Measurements from ENCODE around the gene MAN2C1. TPM values are rescaled to one million over a fixed set of nuclear protein-coding genes. Genes with fewer than 3 reads are reported as not detected.
"Not testable (repeated sequence)": the region's sequence is repeated elsewhere in the genome, so short reads cannot be mapped to it uniquely, and the experiment has no call there.

Gene MAN2C1
- 135 TPM for total RNA-seq

- Histone ChIP-seq H3K4me3 (ENCODE audit: low read length) (peak within 1 kb of the TSS; percentile 83), H3K27me3 (ENCODE audit: insufficient read depth, low read length) (no peaks in the 10 kb centered on the region), H3K9me3 (ENCODE audit: low read depth, low read length) (no peaks in the 10 kb centered on the region), H3K4me1 (ENCODE audit: insufficient read depth, low read length) (peaks cover 21% of the 10 kb centered on the region)
These were observed at the start of gene MAN2C1 for GRCh38 chr15:75367913-75368688. MAN2C1 (minus strand) TSS chr15:75368607; CDS start chr15:75368583, 24 bp downstream.

DNA sequence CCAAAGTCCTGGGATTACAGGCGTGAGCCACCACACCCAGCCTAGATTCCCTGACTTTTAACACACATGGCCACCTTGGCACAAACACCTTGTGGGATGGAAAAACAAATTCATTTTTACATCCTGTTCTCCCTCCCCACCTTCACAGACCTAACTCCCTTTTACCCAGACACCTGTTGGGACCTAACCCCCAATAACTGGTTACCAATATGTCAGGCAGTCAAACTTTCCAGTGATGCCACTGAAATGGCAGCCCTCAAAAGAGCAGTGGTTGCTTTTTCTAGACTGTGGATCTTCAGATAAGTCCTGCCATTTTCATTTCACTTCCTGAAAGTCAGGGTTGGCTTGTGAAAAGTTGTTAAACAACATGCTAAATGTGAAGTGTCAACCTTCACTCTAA is 48.2 kb upstream of the MAN2C1 start:
- Histone ChIP-seq H3K4me1 (ENCODE audit: insufficient read depth, low read length) (no peaks in the 10 kb centered on the region), H3K9me3 (ENCODE audit: low read depth, low read length) (no peaks in the 10 kb centered on the region), H3K27me3 (ENCODE audit: insufficient read depth, low read length) (no peaks in the 10 kb centered on the region), H3K4me3 (ENCODE audit: low read length) (no peak overlapping the region)

- Histone ChIP-seq H3K9me3 (ENCODE audit: low read depth, low read length) (no peaks in the 10 kb centered on the region), H3K4me1 (ENCODE audit: insufficient read depth, low read length) (no peaks in the 10 kb centered on the region), H3K4me3 (ENCODE audit: low read length) (no peak overlapping the region), H3K27me3 (ENCODE audit: insufficient read depth, low read length) (no peaks in the 10 kb centered on the region)
These were observed 41.8 kb upstream of the MAN2C1 start for GRCh38 chr15:75410196-75410595.

DNA sequence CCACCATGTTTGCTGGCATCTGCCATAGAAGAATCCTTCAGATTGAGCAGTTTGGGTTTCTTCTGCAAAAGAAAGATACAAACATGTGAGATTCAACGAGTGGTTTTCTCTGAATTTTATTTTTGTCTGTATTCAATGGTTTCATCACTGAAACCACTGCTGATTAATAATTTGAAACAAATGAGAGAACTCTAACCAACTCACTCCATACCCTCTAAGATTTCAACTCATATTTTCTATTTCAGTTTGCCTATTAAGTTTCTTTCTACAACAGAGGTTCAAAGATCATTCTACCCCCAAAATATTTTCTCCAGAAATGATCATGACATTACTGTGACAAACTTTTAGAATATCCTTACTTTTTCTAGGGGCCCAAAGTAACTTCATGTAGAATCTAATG is 38.7 kb upstream of the MAN2C1 start:
- Histone ChIP-seq H3K4me1 (ENCODE audit: insufficient read depth, low read length) (no peaks in the 10 kb centered on the region), H3K9me3 (ENCODE audit: low read depth, low read length) (no peaks in the 10 kb centered on the region), H3K4me3 (ENCODE audit: low read length) (no peak overlapping the region), H3K27me3 (ENCODE audit: insufficient read depth, low read length) (no peaks in the 10 kb centered on the region)

GRCh38 chr15:75403892-75404291 is 35.5 kb upstream of the MAN2C1 start:
- Histone ChIP-seq H3K27me3 (ENCODE audit: insufficient read depth, low read length) (no peaks in the 10 kb centered on the region), H3K4me3 (ENCODE audit: low read length) (no peak overlapping the region), H3K9me3 (ENCODE audit: low read depth, low read length) (no peaks in the 10 kb centered on the region), H3K4me1 (ENCODE audit: insufficient read depth, low read length) (no peaks in the 10 kb centered on the region)

DNA sequence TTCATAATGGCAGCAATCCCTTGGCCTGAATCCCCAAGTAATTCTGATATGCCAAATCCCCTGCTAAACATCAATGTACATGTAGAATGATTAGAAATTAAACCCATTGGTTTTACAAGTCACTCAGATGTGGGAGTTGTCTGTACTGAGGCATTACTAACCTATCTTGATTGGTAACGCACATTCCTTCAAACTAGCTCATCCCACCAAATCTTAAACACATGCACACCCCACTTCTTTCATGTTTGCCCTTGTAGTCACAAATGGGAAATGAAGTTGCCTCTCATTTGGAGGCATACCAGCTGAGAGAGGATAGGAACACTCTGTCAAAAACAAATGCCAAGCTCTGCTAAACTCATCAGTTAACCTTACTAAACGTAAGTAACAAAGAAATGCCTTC is 29.1 kb upstream of the MAN2C1 start:
- no peaks in the 10 kb centered on the region for H3K9me3 ChIP-seq (ENCODE audit: low read depth, low read length)
- H3K4me3 ChIP-seq (ENCODE audit: low read length), result no peak overlapping the region
- no peaks in the 10 kb centered on the region for H3K27me3 ChIP-seq (ENCODE audit: insufficient read depth, low read length)
- no peaks in the 10 kb centered on the region for H3K4me1 ChIP-seq (ENCODE audit: insufficient read depth, low read length)

DNA sequence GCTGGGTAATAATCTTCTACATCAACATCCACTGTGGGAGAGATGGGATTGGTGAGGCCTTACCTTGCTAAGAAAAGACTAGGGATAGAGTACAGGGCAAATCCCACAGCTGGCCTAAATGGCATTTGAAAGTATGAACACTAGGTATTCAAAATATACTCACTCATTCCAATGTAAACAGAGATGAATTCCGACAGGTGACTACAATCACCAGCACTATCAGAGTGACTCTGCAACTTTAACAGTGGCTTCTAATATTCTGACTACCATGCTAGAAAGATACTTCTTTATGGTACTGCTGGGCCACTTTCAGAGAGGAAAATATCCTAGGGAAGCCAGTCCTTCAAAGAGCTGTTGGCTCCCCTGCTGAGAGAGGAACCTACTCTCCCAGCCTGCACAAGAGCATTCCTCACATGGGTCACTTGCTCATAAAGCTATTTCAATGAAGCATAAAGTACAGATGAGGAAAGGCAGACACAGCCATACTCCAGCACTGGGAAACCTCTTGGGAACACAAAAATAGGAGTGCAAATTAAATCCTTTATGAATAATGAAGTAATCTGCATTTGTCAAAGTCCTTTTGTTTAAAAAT is 21.5 kb upstream of the MAN2C1 start:
- H3K9me3 ChIP-seq (ENCODE audit: low read depth, low read length), result no peaks in the 10 kb centered on the region
- H3K4me3 ChIP-seq (ENCODE audit: low read length), result no peak overlapping the region
- no peaks in the 10 kb centered on the region for H3K27me3 ChIP-seq (ENCODE audit: insufficient read depth, low read length)
- no peaks in the 10 kb centered on the region for H3K4me1 ChIP-seq (ENCODE audit: insufficient read depth, low read length)

GRCh38 chr15:75383986-75384385 is 15.6 kb upstream of the MAN2C1 start:
- H3K4me3 ChIP-seq (ENCODE audit: low read length); H3K9me3 ChIP-seq (ENCODE audit: low read depth, low read length); H3K27me3 ChIP-seq (ENCODE audit: insufficient read depth, low read length); H3K4me1 ChIP-seq (ENCODE audit: insufficient read depth, low read length): not testable (repeated sequence)

GRCh38 chr15:75380773-75381172 is 12.4 kb upstream of the MAN2C1 start:
- Histone ChIP-seq H3K4me3 (ENCODE audit: low read length) (no peak overlapping the region), H3K4me1 (ENCODE audit: insufficient read depth, low read length) (no peaks in the 10 kb centered on the region), H3K27me3 (ENCODE audit: insufficient read depth, low read length) (no peaks in the 10 kb centered on the region), H3K9me3 (ENCODE audit: low read depth, low read length) (no peaks in the 10 kb centered on the region)

GRCh38 chr15:75371901-75372688 is 3.7 kb upstream of the MAN2C1 start:
- peaks cover 21% of the 10 kb centered on the region for H3K4me1 ChIP-seq (ENCODE audit: insufficient read depth, low read length)
- H3K4me3 ChIP-seq (ENCODE audit: low read length), result no peak overlapping the region
- H3K9me3 ChIP-seq (ENCODE audit: low read depth, low read length), result no peaks in the 10 kb centered on the region
- H3K27me3 ChIP-seq (ENCODE audit: insufficient read depth, low read length), result no peaks in the 10 kb centered on the region

DNA sequence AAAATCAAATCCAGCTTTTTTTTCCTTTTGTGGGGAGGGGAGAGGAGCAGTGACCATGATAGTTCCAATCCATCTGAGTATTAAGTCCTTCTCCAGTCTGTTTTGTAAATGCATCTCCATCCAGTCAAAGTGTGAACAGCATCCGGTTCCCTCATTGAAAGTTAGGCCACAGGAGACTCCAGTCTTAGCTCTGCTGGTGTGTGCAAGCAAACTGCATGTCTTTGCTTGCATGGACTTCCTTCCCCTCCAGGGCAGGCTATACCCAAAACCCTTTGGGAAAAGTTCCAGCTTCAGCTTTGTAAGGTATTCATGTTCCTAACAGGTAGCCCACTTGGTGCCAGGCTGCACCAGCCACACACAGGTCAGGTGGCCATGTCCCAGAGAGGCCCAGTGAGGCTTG is 3.1 kb upstream of the MAN2C1 start:
- Histone ChIP-seq H3K9me3 (ENCODE audit: low read depth, low read length) (no peaks in the 10 kb centered on the region), H3K27me3 (ENCODE audit: insufficient read depth, low read length) (no peaks in the 10 kb centered on the region), H3K4me3 (ENCODE audit: low read length) (no peak overlapping the region), H3K4me1 (ENCODE audit: insufficient read depth, low read length) (peaks cover 21% of the 10 kb centered on the region)

GRCh38 chr15:75369897-75370581 is 1.6 kb upstream of the MAN2C1 start:
- Histone ChIP-seq H3K27me3 (ENCODE audit: insufficient read depth, low read length) (no peaks in the 10 kb centered on the region), H3K4me1 (ENCODE audit: insufficient read depth, low read length) (peaks cover 21% of the 10 kb centered on the region), H3K4me3 (ENCODE audit: low read length) (no peak overlapping the region), H3K9me3 (ENCODE audit: low read depth, low read length) (no peaks in the 10 kb centered on the region)

- Histone ChIP-seq H3K4me1 (ENCODE audit: insufficient read depth, low read length) (peaks cover 21% of the 10 kb centered on the region), H3K9me3 (ENCODE audit: low read depth, low read length) (no peaks in the 10 kb centered on the region), H3K27me3 (ENCODE audit: insufficient read depth, low read length) (no peaks in the 10 kb centered on the region), H3K4me3 (ENCODE audit: low read length) (peak overlapping the region; percentile 83)
These were observed 357 bp upstream of the MAN2C1 start for GRCh38 chr15:75368689-75369239.

DNA sequence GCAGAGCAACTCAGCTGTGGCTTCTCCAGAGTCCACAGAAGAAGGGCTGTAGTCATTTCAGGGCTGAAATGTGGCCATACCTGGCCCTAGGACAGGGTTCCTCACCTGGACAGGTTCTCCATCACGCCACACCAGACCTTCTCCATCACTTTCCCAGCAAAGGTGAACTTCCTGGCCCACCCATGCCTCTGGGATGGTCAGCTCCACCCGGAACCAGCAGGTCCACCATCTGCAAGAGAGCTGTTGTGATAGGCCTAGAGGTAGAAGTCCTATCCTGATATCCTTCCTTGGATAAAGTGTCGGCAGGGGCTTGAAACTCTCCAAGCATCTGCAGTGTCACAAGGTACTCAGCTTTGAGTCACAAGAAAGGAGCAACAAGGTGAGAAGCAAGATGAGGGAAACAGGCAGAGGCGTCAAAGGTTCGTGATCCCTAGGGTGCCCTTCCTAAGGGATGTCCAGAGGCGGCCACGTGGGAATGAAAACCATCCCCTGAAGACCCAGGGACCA is 948 bp downstream of the MAN2C1 start:
- H3K9me3 ChIP-seq (ENCODE audit: low read depth, low read length), result no peaks in the 10 kb centered on the region
- H3K4me1 ChIP-seq (ENCODE audit: insufficient read depth, low read length), result peaks cover 21% of the 10 kb centered on the region

More for the DNA sequence above, 948 bp downstream of the MAN2C1 start:
- H3K27me3 ChIP-seq (ENCODE audit: insufficient read depth, low read length), result no peaks in the 10 kb centered on the region
- peak overlapping the region; percentile 83 for H3K4me3 ChIP-seq (ENCODE audit: low read length)
